A549 (cell line): ENCODE measurements around the gene NAA20.

ENCODE experiments used
- CHD2 ChIP-seq: fragments of 150-350 bp; IDR thresholded peaks from 2 replicates; pipeline ENCODE4 v1.6.1; 2014; ENCODE audit warnings: low read length; ENCODE audit not compliant: partially characterized antibody
- E2F6 ChIP-seq: IDR thresholded peaks from 2 replicates; pipeline ENCODE4 v1.6.1; 2012; ENCODE audit warnings: low read depth, borderline replicate concordance
- EP300 ChIP-seq, 2 experiments: fragments of >200 bp; sonication (Bioruptor Twin); formaldehyde crosslinking; IDR thresholded peaks; 2 replicates in 1 of 2; 3 replicates in 1 of 2; pipeline ENCODE4 v1.6.1; 2016 to 2017
- MAZ ChIP-seq: fragments of 150-350 bp; IDR thresholded peaks from 2 replicates; pipeline ENCODE4 v1.6.1; 2014; ENCODE audit warnings: antibody characterized with exemption, low read depth, low read length, borderline replicate concordance
- NFE2L2 ChIP-seq: fragments of 150-350 bp; conservative IDR thresholded peaks from 2 replicates; pipeline ENCODE4 v1.6.1; 2014; ENCODE audit warnings: low read length
- NR3C1 ChIP-seq: fragments of >200 bp; sonication (Bioruptor Twin); formaldehyde crosslinking; IDR thresholded peaks from 3 replicates; pipeline ENCODE4 v1.6.1; 2017
- POLR2A ChIP-seq: IDR thresholded peaks from 2 replicates; pipeline ENCODE4 v1.6.1; 2012; ENCODE audit warnings: mild to moderate bottlenecking, low read length
- SMC3 ChIP-seq: fragments of >200 bp; sonication (Bioruptor Twin); formaldehyde crosslinking; IDR thresholded peaks from 3 replicates; pipeline ENCODE4 v1.6.1; 2018; ENCODE audit warnings: inconsistent platforms
- TF ChIP-seq, protein P1 (sequence below): fragments of >200 bp; sonication (Bioruptor Twin); formaldehyde crosslinking; IDR thresholded peaks from 3 replicates; pipeline ENCODE4 v1.5.1; 2016
- TF ChIP-seq, protein P2 (sequence below): fragments of 450-650 bp; IDR thresholded peaks from 2 replicates; pipeline ENCODE4 v1.6.1; 2014; ENCODE audit warnings: antibody characterized with exemption
- TF ChIP-seq, protein P3 (sequence below): fragments of 150-350 bp; IDR thresholded peaks from 2 replicates; pipeline ENCODE4 v1.6.1; 2014; ENCODE audit warnings: low read depth, mild to moderate bottlenecking, low read length

DNA sequence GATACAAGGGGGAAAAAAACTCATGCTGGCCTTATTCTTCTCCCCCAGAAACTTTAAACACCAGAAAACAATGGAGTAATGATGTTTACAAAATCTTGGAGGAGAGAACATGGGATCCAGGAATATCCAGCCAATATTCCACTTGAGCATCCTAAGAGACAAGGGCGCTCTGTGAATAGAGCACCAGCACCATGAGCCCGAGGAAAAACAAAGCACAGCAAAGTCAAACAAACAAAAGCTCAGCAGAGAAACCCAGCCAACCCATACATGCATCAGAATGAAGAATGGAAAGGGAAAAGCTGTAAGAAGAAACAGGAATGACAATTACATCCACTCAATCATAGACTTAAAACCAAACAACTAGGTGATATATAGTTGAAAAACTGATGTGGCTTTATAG, 4.6 kb upstream of the NAA20 start:
- TF ChIP-seq, protein P1, sequence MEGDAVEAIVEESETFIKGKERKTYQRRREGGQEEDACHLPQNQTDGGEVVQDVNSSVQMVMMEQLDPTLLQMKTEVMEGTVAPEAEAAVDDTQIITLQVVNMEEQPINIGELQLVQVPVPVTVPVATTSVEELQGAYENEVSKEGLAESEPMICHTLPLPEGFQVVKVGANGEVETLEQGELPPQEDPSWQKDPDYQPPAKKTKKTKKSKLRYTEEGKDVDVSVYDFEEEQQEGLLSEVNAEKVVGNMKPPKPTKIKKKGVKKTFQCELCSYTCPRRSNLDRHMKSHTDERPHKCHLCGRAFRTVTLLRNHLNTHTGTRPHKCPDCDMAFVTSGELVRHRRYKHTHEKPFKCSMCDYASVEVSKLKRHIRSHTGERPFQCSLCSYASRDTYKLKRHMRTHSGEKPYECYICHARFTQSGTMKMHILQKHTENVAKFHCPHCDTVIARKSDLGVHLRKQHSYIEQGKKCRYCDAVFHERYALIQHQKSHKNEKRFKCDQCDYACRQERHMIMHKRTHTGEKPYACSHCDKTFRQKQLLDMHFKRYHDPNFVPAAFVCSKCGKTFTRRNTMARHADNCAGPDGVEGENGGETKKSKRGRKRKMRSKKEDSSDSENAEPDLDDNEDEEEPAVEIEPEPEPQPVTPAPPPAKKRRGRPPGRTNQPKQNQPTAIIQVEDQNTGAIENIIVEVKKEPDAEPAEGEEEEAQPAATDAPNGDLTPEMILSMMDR: no peak
- TF ChIP-seq POLR2A (no peak), SMC3 (no peak), CHD2 (no peak), EP300 (IDR thresholded peaks at IDR 0.05) (no peak), NR3C1 (no peak), MAZ (no peak), E2F6 (no peak), NFE2L2 (no peak)
- TF ChIP-seq, protein P2, sequence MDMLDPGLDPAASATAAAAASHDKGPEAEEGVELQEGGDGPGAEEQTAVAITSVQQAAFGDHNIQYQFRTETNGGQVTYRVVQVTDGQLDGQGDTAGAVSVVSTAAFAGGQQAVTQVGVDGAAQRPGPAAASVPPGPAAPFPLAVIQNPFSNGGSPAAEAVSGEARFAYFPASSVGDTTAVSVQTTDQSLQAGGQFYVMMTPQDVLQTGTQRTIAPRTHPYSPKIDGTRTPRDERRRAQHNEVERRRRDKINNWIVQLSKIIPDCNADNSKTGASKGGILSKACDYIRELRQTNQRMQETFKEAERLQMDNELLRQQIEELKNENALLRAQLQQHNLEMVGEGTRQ: no peak
- TF ChIP-seq, protein P3, sequence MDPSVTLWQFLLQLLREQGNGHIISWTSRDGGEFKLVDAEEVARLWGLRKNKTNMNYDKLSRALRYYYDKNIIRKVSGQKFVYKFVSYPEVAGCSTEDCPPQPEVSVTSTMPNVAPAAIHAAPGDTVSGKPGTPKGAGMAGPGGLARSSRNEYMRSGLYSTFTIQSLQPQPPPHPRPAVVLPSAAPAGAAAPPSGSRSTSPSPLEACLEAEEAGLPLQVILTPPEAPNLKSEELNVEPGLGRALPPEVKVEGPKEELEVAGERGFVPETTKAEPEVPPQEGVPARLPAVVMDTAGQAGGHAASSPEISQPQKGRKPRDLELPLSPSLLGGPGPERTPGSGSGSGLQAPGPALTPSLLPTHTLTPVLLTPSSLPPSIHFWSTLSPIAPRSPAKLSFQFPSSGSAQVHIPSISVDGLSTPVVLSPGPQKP: no peak
